PC-3 (cell line): Measurements from ENCODE around the gene CHKA. TPM values are rescaled to one million over a fixed set of nuclear protein-coding genes. Genes with fewer than 3 reads are reported as not detected.
A peak's percentile ranks its signal among the peaks of the same experiment; 100 is the strongest.

Experiments
- ATAC-seq: fragments of 200-7000 bp; cut with Tn5 transposase; 2 replicates; pipeline ENCODE4 v1.9.1; 2020; ENCODE audit warnings: mild to moderate bottlenecking, moderate library complexity
- BruUV-seq: library from RNA; stranded (reverse); fragments of 400-500 nt; replicated peaks from 2 replicates; lab custom pipeline; 2021; lab: Mats Ljungman, UMichigan
- CTCF ChIA-PET: fragments of 300-600 bp; sonication (Branson Sonifier 250); formaldehyde crosslinking; loops from one replicate; lab custom pipeline; 2022; ENCODE audit warnings: antibody characterized with exemption; lab: Charles Lee
- POLR2A ChIA-PET: fragments of 300-600 bp; sonication (Branson Sonifier 250); formaldehyde crosslinking; loops from one replicate; lab custom pipeline; 2022; ENCODE audit warnings: antibody characterized with exemption; ENCODE audit not compliant: unreplicated experiment; lab: Charles Lee
- DNase-seq: peaks from one replicate; pipeline ENCODE4 v3.0.0-alpha.2; 2015
- H2AFZ ChIP-seq: fragments of 300-600 bp; sonication (generic); 2 replicates; pipeline ENCODE4 v1.6.0; 2016; ENCODE audit warnings: antibody characterized with exemption, low read length
- H3F3A ChIP-seq: fragments of 300-600 bp; sonication (generic); one replicate; pipeline ENCODE4 v1.6.0; 2017; ENCODE audit warnings: antibody characterized with exemption, low read length, control low read depth, mild to moderate bottlenecking; ENCODE audit not compliant: unreplicated experiment
- H3K27ac ChIP-seq: fragments of 300-600 bp; sonication (generic); 2 replicates; pipeline ENCODE4 v1.5.1; 2016; ENCODE audit warnings: mild to moderate bottlenecking, low read length
- H3K27me3 ChIP-seq: fragments of 300-600 bp; sonication (generic); 2 replicates; pipeline ENCODE4 v1.6.1; 2016; ENCODE audit warnings: low read length, mixed read lengths
- H3K36me3 ChIP-seq: fragments of 300-600 bp; sonication (generic); 2 replicates; pipeline ENCODE4 v1.6.1; 2016; ENCODE audit warnings: low read depth, mixed run types, low read length, mixed read lengths
- H3K4me1 ChIP-seq: fragments of 300-600 bp; sonication (generic); 2 replicates; pipeline ENCODE4 v1.5.1; 2016; ENCODE audit warnings: low read length; ENCODE audit not compliant: insufficient read depth
- H3K4me2 ChIP-seq: fragments of 300-600 bp; sonication (generic); 2 replicates; pipeline ENCODE4 v1.6.0; 2016; ENCODE audit warnings: low read length
- H3K4me3 ChIP-seq: fragments of 300-600 bp; sonication (generic); 2 replicates; pipeline ENCODE4 v1.5.1; 2016; ENCODE audit warnings: mild to moderate bottlenecking, low read length, mixed read lengths
- H3K79me2 ChIP-seq: fragments of 300-600 bp; sonication (generic); 2 replicates; pipeline ENCODE4 v1.6.1; 2017; ENCODE audit warnings: low read length, mixed read lengths
- H3K9ac ChIP-seq: fragments of 300-600 bp; sonication (generic); 2 replicates; pipeline ENCODE4 v1.6.0; 2016; ENCODE audit warnings: mild to moderate bottlenecking, low read length
- H3K9me2 ChIP-seq: fragments of 300-600 bp; sonication (generic); replicated peaks from 2 replicates; pipeline ENCODE4 v1.6.1; 2016; ENCODE audit warnings: mixed run types, low read length, mixed read lengths
- H3K9me3 ChIP-seq: fragments of 300-600 bp; sonication (generic); 2 replicates; pipeline ENCODE4 v1.6.1; 2016; ENCODE audit warnings: low read length, mixed read lengths
- H4K20me1 ChIP-seq: fragments of 300-600 bp; sonication (generic); 2 replicates; pipeline ENCODE4 v1.6.1; 2016; ENCODE audit warnings: low read length, mixed read lengths
- EZH2 ChIP-seq: fragments of 300-600 bp; sonication (generic); IDR thresholded peaks from one replicate; pipeline ENCODE4 v1.6.1; 2017; ENCODE audit warnings: antibody characterized with exemption, mild to moderate bottlenecking, low read length; ENCODE audit not compliant: unreplicated experiment
- EZH2phosphoT487 ChIP-seq: fragments of 300-600 bp; sonication (generic); IDR thresholded peaks from 2 replicates; pipeline ENCODE4 v1.6.1; 2018; ENCODE audit warnings: mild to moderate bottlenecking, antibody characterized with exemption, low read length, borderline replicate concordance
- intact Hi-C: fragments of 100-400 bp; cut with micrococcal nuclease; formaldehyde crosslinking; loops from 2 replicates; pipeline ENCODE4 v1.9.0; 2023
- total RNA-seq: library from RNA; depleted of rRNA; stranded (reverse); fragments of >200 nt; gene quantifications from 2 replicates; pipeline ENCODE4 v1.2.3, GENCODE V29; 2014
- TF ChIP-seq, protein P1 (sequence below): fragments of 300-600 bp; sonication (generic); conservative IDR thresholded peaks from 2 replicates; pipeline ENCODE4 v1.5.1; 2017; ENCODE audit warnings: antibody characterized with exemption, low read depth, mild to moderate bottlenecking, low read length

CHKA gene
- total RNA-seq, 1 experiment from 2014 or later, result 57.5 TPM

DNA sequence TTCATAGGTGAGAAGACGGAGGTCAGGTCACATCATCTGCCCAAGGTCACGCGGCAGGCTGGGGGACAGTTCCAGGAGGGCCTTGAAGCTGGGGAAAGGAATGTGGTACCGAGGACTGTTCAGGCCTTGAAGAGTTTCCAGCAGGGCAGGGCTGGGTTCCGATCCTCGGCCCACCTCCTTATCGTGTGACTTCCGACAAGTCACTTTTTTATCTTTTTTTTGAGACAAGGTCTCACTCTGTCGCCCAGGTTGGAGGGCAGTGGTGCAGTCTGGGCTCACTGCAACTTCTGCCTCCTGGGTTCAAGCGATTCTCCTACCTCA, 90.1 kb downstream of the CHKA start:
- Histone ChIP-seq H3K36me3 (peaks cover 10% of the 10 kb centered on the region), H3K79me2 (peaks cover 51% of the 10 kb centered on the region), H4K20me1 (no peaks in the 10 kb centered on the region), H3K27me3 (no peaks in the 10 kb centered on the region), H3F3A (peaks cover 8% of the 10 kb centered on the region), H3K9me3 (no peaks in the 10 kb centered on the region), H2AFZ (peak overlapping the region; percentile 68), H3K9ac (peak overlapping the region; percentile 96), H3K27ac (peak overlapping the region; percentile 29), H3K9me2 (no peaks in the 10 kb centered on the region), H3K4me3 (peak overlapping the region; percentile 91), H3K4me2 (peak overlapping the region; percentile 96), H3K4me1 (peaks cover 44% of the 10 kb centered on the region)
- ATAC-seq (no peak), DNase-seq (no peak)
- intact Hi-C loops, result no loop called here
- TF ChIP-seq EZH2 (no peak), EZH2phosphoT487 (no peak)
- TF ChIP-seq, protein P1, sequence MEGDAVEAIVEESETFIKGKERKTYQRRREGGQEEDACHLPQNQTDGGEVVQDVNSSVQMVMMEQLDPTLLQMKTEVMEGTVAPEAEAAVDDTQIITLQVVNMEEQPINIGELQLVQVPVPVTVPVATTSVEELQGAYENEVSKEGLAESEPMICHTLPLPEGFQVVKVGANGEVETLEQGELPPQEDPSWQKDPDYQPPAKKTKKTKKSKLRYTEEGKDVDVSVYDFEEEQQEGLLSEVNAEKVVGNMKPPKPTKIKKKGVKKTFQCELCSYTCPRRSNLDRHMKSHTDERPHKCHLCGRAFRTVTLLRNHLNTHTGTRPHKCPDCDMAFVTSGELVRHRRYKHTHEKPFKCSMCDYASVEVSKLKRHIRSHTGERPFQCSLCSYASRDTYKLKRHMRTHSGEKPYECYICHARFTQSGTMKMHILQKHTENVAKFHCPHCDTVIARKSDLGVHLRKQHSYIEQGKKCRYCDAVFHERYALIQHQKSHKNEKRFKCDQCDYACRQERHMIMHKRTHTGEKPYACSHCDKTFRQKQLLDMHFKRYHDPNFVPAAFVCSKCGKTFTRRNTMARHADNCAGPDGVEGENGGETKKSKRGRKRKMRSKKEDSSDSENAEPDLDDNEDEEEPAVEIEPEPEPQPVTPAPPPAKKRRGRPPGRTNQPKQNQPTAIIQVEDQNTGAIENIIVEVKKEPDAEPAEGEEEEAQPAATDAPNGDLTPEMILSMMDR, result no peak
- ChIA-PET CTCF (no interaction called here), POLR2A (interaction anchor here (0.5 kb wide), 1 partner anchor 225 kb away, joined by 3 read pairs; no protein-coding TSS in a partner anchor)
- TSS peak; percentile 37 for BruUV-seq

DNA sequence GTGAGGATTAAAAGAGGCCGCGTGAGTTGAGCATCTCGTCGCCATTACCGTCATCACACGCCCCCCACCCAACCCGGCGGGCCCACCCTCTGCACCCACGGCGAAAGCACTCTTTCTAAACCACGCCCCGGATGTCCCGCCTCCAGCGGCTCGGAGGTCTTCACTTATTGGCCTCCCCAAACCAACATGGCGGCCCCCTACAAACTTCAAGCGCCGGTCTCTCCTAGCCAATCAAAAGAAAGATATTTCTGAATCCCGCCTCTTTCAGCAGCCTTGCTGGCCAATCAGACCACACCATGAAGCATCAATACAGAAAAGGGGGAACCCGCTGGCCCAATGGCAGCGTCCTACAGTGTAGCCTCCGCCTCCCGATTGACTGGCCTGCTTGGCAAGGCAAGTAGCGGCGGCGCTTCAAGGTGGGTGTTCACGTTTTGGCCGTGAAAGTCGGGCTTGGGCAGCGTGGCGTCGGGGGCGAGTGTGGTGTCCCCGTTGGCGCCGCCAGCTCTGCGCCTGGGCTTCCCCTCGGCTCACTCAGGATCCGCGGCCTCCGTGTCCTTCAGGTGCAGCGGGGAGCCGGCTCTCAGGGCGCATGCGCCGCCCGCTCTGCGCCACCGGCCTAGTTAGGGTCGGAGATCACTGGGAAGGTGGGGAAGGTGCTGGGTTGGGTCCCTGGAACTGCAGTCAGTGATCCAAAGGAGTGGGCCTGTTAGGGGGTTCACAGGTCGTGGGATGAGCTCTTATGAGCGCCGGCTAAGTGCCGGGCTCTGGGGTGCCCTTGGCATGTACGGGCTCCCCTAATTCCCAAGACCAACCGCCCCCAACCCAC, 90.7 kb downstream of the CHKA start, which contains the start of gene NDUFS8:
NDUFS8 (plus strand) TSS at position 364 of the 826 bp plus-strand sequence. CDS start 1,471 bp downstream, outside the sequence.
- peak within 1 kb of the TSS; percentile 79 for H2AFZ ChIP-seq
- peak within 1 kb of the TSS; percentile 96 for H3K9ac ChIP-seq
- peaks cover 51% of the 10 kb centered on the region for H3K79me2 ChIP-seq
- no peaks in the 10 kb centered on the region for H3K27me3 ChIP-seq
- peaks cover 8% of the 10 kb centered on the region for H3K36me3 ChIP-seq
- H4K20me1 ChIP-seq, result no peaks in the 10 kb centered on the region
- no peaks in the 10 kb centered on the region for H3K9me2 ChIP-seq
- no peaks in the 10 kb centered on the region for H3K9me3 ChIP-seq
- no TSS peak for BruUV-seq
- peak within 1 kb of the TSS; percentile 96 for H3K4me2 ChIP-seq
- H3F3A ChIP-seq, result peaks cover 8% of the 10 kb centered on the region
- ChIA-PET CTCF (no interaction called here), POLR2A (interaction anchor here (0.5 kb wide), 1 partner anchor 225 kb away, joined by 3 read pairs; no protein-coding TSS in a partner anchor)
- intact Hi-C loops, result no loop called here
- peaks cover 44% of the 10 kb centered on the region for H3K4me1 ChIP-seq
- peak within 1 kb of the TSS; percentile 95 for H3K27ac ChIP-seq
- TF ChIP-seq, protein P1, result no peak
- TF ChIP-seq EZH2, result no peak
- TF ChIP-seq EZH2phosphoT487, result no peak
- H3K4me3 ChIP-seq, result peak within 1 kb of the TSS; percentile 91
- ATAC-seq, result peak; percentile 86
- DNase-seq, result peak; percentile 100
